ENCODE measurements around the gene RTBDN.

DNA sequence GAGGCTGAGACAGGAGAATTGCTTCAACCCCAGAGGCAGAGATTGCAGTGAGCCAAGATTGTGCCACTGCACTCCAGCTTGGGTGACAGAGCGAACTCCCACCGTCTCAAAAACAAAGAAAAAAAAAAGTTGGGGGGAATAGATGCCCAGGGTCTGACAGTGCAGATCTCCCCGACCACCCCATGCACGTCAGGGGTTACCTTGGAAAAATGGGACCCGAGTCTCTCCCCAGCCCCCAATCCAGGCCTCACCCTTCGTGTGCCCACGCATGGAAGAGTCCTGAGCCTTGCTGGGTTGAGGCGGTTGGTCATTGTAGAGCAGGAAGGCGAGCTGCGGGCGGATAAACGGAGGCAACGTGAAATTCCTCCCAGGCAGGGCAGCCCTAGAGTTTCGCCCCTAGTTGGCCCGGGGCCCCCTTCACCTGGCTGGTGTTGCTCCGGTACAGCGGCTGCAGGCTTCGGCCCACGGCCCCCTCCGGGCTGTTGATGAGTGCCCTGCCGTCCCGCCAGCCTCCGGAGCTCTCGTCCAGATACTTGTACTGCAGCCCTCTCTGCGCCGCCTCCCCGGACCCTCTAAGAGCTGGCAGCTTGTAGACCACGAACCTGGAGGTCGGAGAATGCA lies 46.3 kb upstream of the RTBDN start:
- TF ChIP-seq, protein P1, sequence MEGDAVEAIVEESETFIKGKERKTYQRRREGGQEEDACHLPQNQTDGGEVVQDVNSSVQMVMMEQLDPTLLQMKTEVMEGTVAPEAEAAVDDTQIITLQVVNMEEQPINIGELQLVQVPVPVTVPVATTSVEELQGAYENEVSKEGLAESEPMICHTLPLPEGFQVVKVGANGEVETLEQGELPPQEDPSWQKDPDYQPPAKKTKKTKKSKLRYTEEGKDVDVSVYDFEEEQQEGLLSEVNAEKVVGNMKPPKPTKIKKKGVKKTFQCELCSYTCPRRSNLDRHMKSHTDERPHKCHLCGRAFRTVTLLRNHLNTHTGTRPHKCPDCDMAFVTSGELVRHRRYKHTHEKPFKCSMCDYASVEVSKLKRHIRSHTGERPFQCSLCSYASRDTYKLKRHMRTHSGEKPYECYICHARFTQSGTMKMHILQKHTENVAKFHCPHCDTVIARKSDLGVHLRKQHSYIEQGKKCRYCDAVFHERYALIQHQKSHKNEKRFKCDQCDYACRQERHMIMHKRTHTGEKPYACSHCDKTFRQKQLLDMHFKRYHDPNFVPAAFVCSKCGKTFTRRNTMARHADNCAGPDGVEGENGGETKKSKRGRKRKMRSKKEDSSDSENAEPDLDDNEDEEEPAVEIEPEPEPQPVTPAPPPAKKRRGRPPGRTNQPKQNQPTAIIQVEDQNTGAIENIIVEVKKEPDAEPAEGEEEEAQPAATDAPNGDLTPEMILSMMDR (IDR thresholded peaks at IDR 0.05), result no peak
- TF ChIP-seq POLR2AphosphoS5 (IDR thresholded peaks at IDR 0.05; ENCODE audit: low read depth, low read length), result no peak
- TF ChIP-seq, protein P2, sequence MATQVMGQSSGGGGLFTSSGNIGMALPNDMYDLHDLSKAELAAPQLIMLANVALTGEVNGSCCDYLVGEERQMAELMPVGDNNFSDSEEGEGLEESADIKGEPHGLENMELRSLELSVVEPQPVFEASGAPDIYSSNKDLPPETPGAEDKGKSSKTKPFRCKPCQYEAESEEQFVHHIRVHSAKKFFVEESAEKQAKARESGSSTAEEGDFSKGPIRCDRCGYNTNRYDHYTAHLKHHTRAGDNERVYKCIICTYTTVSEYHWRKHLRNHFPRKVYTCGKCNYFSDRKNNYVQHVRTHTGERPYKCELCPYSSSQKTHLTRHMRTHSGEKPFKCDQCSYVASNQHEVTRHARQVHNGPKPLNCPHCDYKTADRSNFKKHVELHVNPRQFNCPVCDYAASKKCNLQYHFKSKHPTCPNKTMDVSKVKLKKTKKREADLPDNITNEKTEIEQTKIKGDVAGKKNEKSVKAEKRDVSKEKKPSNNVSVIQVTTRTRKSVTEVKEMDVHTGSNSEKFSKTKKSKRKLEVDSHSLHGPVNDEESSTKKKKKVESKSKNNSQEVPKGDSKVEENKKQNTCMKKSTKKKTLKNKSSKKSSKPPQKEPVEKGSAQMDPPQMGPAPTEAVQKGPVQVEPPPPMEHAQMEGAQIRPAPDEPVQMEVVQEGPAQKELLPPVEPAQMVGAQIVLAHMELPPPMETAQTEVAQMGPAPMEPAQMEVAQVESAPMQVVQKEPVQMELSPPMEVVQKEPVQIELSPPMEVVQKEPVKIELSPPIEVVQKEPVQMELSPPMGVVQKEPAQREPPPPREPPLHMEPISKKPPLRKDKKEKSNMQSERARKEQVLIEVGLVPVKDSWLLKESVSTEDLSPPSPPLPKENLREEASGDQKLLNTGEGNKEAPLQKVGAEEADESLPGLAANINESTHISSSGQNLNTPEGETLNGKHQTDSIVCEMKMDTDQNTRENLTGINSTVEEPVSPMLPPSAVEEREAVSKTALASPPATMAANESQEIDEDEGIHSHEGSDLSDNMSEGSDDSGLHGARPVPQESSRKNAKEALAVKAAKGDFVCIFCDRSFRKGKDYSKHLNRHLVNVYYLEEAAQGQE (IDR thresholded peaks at IDR 0.05; ENCODE audit: insufficient read depth in 1 of 2, low read depth in 2 of 2, low read length in 1 of 2), result no peak

All from Panc1 (cell line).